Head of caudate nucleus (tissue), 42 donors: ENCODE measurements around the gene GMNN.

Experiments
- DNase-seq, 42 donors: peaks; one replicate each; pipeline versions ENCODE4 v3.0.0 to v3.0.0-alpha.2; 2020 to 2021; ENCODE audit warnings: mixed read lengths in 7 of 42
- intact Hi-C: fragments of 100-400 bp; cut with DNase I; formaldehyde crosslinking; loops from one replicate; pipeline ENCODE4 v1.15.0; 2022

GMNN gene

DNA sequence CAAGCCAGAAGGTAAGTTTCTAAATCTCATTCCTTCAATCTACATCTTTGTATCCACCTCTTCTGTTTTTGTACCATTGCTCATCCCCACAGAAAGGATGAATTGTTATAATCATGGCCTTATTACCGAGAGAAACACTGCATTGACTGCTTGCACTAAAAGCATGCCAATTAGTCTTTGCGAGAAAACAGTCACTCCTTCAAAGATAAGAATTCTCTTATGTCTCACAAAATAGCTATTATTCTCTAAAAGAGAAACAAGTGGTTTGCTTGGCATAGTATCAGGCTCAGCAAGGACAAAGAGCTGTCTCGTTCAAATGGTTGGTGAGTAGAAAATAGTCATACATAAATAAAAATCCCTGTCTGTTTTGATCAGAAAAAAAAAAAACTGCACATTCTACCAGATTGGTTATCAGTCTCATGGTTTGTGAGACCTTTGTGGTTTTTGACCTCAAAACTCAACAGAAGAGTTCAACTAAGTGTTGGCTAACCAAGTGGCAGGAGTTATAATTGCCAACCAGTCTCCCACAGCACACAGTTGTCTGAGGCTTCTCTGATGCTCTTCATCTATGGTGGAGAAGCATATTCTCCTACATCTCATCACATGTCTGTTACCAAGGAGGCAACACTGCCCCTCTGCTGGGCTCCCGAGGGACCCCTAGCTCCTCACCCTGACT, 59.1 kb downstream of the GMNN start:
- intact Hi-C loops, result no loop called here
- DNase-seq, result no peak
